Activated T-helper 1 cell treated with anti-CD3 and anti-CD28 coated beads, Interleukin-12 subunit alpha, Interleukin-12 subunit beta, Interleukin-2, Interleukin-4 antibody, amounts not matched to agents 30 ng/mL and 10 ng/mL and 1 ng/mL, durations not matched to agents 14 hours and 24 hours and 36 hours (primary cell): ENCODE data around the gene ZSCAN29. TPM values are rescaled to one million over a fixed set of nuclear protein-coding genes. Genes with fewer than 3 reads are reported as not detected.
"Not testable (repeated sequence)": the region's sequence is repeated elsewhere in the genome, so short reads cannot be mapped to it uniquely, and the experiment has no call there.

Experiments
- DNase-seq: peaks from one replicate; pipeline ENCODE4 v3.0.0; 2021; ENCODE audit warnings: low spot score
- H3K27ac Mint-ChIP-seq: one replicate; pipeline ENCODE4 v1.8.0; 2021; ENCODE audit warnings: mild to moderate bottlenecking, mixed read lengths
- H3K27me3 Mint-ChIP-seq: one replicate; pipeline ENCODE4 v1.8.0; 2022; ENCODE audit warnings: mild to moderate bottlenecking, moderate library complexity, mixed read lengths; ENCODE audit not compliant: insufficient read depth
- H3K36me3 Mint-ChIP-seq: one replicate; pipeline ENCODE4 v1.8.0; 2021; ENCODE audit warnings: low read depth, mixed read lengths
- H3K4me1 Mint-ChIP-seq: one replicate; pipeline ENCODE4 v1.8.0; 2021; ENCODE audit warnings: low read depth, mixed read lengths
- H3K4me3 Mint-ChIP-seq: one replicate; pipeline ENCODE4 v1.8.0; 2021; ENCODE audit warnings: mild to moderate bottlenecking, moderate library complexity, mixed read lengths
- H3K9me3 Mint-ChIP-seq: one replicate; pipeline ENCODE4 v1.8.0; 2021; ENCODE audit warnings: mixed read lengths
- intact Hi-C: fragments of 100-400 bp; cut with micrococcal nuclease; formaldehyde crosslinking; loops from one replicate; pipeline ENCODE4 v1.15.1; 2024
- total RNA-seq: library from RNA; stranded (reverse); gene quantifications from 2 replicates; pipeline ENCODE4 v1.2.3, GENCODE V29; 2022

ZSCAN29 gene
- total RNA-seq, result 32.9 and 34.9 TPM in 2 replicates

GRCh38 chr15:43370975-43371974 is at the start of gene ZSCAN29, which contains the start of gene TUBGCP4:
TSS of gene ZSCAN29 (minus strand) at chr15:43371043. CDS start at chr15:43369913, 1,130 bp downstream.
TSS of gene TUBGCP4 (plus strand) at chr15:43371101. CDS start at chr15:43371355, 254 bp downstream.
- Mint-ChIP-seq H3K27me3 (no peaks in the 10 kb centered on the region), H3K4me1 (peaks cover 54% of the 10 kb centered on the region), H3K36me3 (peaks cover 52% of the 10 kb centered on the region), H3K27ac (peak within 1 kb of the TSS; percentile 83), H3K9me3 (peaks cover 19% of the 10 kb centered on the region), H3K4me3 (peak within 1 kb of the TSS; percentile 92)
- intact Hi-C loops, result loop anchor here (1.0 to 5.0 kb wide), 5 partner anchors 41 to 264 kb away; partner anchors contain the start of genes CCNDBP1, LCMT2, TP53BP1 and UBR1
- DNase-seq, result peak; percentile 77

GRCh38 chr15:43420435-43420834 is 49.6 kb upstream of the ZSCAN29 start:
- no peak overlapping the region for H3K4me3 Mint-ChIP-seq
- no peak for DNase-seq
- H3K27me3 Mint-ChIP-seq, result no peaks in the 10 kb centered on the region
- intact Hi-C loops, result no loop called here
- no peaks in the 10 kb centered on the region for H3K9me3 Mint-ChIP-seq
- H3K27ac Mint-ChIP-seq, result no peak overlapping the region
- peaks cover 10% of the 10 kb centered on the region for H3K4me1 Mint-ChIP-seq
- H3K36me3 Mint-ChIP-seq, result peaks cover 27% of the 10 kb centered on the region

GRCh38 chr15:43414196-43414595 is 43.4 kb upstream of the ZSCAN29 start:
- H3K27me3 Mint-ChIP-seq, result no peaks in the 10 kb centered on the region
- H3K4me3 Mint-ChIP-seq, result no peak overlapping the region
- H3K27ac Mint-ChIP-seq, result no peak overlapping the region
- H3K36me3 Mint-ChIP-seq, result peaks cover 34% of the 10 kb centered on the region
- no peaks in the 10 kb centered on the region for H3K9me3 Mint-ChIP-seq
- intact Hi-C loops, result no loop called here
- DNase-seq, result no peak
- peaks cover 5% of the 10 kb centered on the region for H3K4me1 Mint-ChIP-seq

- Mint-ChIP-seq H3K9me3 (no peaks in the 10 kb centered on the region), H3K4me1 (peaks cover 5% of the 10 kb centered on the region), H3K4me3 (no peak overlapping the region), H3K36me3 (peaks cover 47% of the 10 kb centered on the region), H3K27me3 (no peaks in the 10 kb centered on the region), H3K27ac (no peak overlapping the region)
- DNase-seq, result no peak
- intact Hi-C loops, result no loop called here
These were observed 41.3 kb upstream of the ZSCAN29 start for GRCh38 chr15:43412096-43412495.

GRCh38 chr15:43410572-43411214 is 39.9 kb upstream of the ZSCAN29 start:
- intact Hi-C loops, result no loop called here
- peaks cover 55% of the 10 kb centered on the region for H3K36me3 Mint-ChIP-seq
- H3K4me1 Mint-ChIP-seq, result peaks cover 5% of the 10 kb centered on the region
- H3K27me3 Mint-ChIP-seq, result no peaks in the 10 kb centered on the region
- H3K4me3 Mint-ChIP-seq, result no peak overlapping the region
- H3K27ac Mint-ChIP-seq, result no peak overlapping the region
- DNase-seq, result no peak
- H3K9me3 Mint-ChIP-seq, result no peaks in the 10 kb centered on the region

GRCh38 chr15:43408789-43409188 is 37.9 kb upstream of the ZSCAN29 start:
- peaks cover 5% of the 10 kb centered on the region for H3K4me1 Mint-ChIP-seq
- peaks cover 60% of the 10 kb centered on the region for H3K36me3 Mint-ChIP-seq
- no peak for DNase-seq
- H3K27me3 Mint-ChIP-seq, result no peaks in the 10 kb centered on the region
- H3K9me3 Mint-ChIP-seq, result no peaks in the 10 kb centered on the region
- H3K27ac Mint-ChIP-seq, result no peak overlapping the region
- intact Hi-C loops, result no loop called here
- no peak overlapping the region for H3K4me3 Mint-ChIP-seq

- intact Hi-C loops, result no loop called here
- peaks cover 8% of the 10 kb centered on the region for H3K4me1 Mint-ChIP-seq
These were observed 36.0 kb upstream of the ZSCAN29 start for GRCh38 chr15:43406808-43407207.

GRCh38 chr15:43406189-43406588 is 35.3 kb upstream of the ZSCAN29 start:
- Mint-ChIP-seq H3K4me1 (peaks cover 8% of the 10 kb centered on the region), H3K9me3 (no peaks in the 10 kb centered on the region), H3K4me3 (no peak overlapping the region), H3K36me3 (peaks cover 63% of the 10 kb centered on the region), H3K27me3 (no peaks in the 10 kb centered on the region), H3K27ac (no peak overlapping the region)
- intact Hi-C loops, result no loop called here
- no peak for DNase-seq

More at GRCh38 chr15:43406808-43407207, 36.0 kb upstream of the ZSCAN29 start:
- Mint-ChIP-seq H3K4me3 (no peak overlapping the region), H3K36me3 (peaks cover 62% of the 10 kb centered on the region), H3K27ac (no peak overlapping the region), H3K9me3 (no peaks in the 10 kb centered on the region), H3K27me3 (no peaks in the 10 kb centered on the region)
- DNase-seq, result no peak

GRCh38 chr15:43404130-43404529 is 33.3 kb upstream of the ZSCAN29 start:
- Mint-ChIP-seq H3K27ac (no peak overlapping the region), H3K4me3 (no peak overlapping the region), H3K27me3 (no peaks in the 10 kb centered on the region), H3K9me3 (no peaks in the 10 kb centered on the region), H3K4me1 (peaks cover 8% of the 10 kb centered on the region), H3K36me3 (peaks cover 64% of the 10 kb centered on the region)
- no peak for DNase-seq
- intact Hi-C loops, result no loop called here

- intact Hi-C loops, result no loop called here
- no peak overlapping the region for H3K4me3 Mint-ChIP-seq
- H3K36me3 Mint-ChIP-seq, result peaks cover 62% of the 10 kb centered on the region
- peaks cover 8% of the 10 kb centered on the region for H3K4me1 Mint-ChIP-seq
- DNase-seq, result no peak
- no peaks in the 10 kb centered on the region for H3K9me3 Mint-ChIP-seq
- no peaks in the 10 kb centered on the region for H3K27me3 Mint-ChIP-seq
- no peak overlapping the region for H3K27ac Mint-ChIP-seq
These were observed 32.8 kb upstream of the ZSCAN29 start for GRCh38 chr15:43403616-43404015.

- H3K4me1 Mint-ChIP-seq, result peaks cover 8% of the 10 kb centered on the region
- DNase-seq, result no peak
- H3K9me3 Mint-ChIP-seq, result no peaks in the 10 kb centered on the region
- no peak overlapping the region for H3K27ac Mint-ChIP-seq
- peaks cover 52% of the 10 kb centered on the region for H3K36me3 Mint-ChIP-seq
- H3K27me3 Mint-ChIP-seq, result no peaks in the 10 kb centered on the region
- no peak overlapping the region for H3K4me3 Mint-ChIP-seq
- intact Hi-C loops, result no loop called here
These were observed 31.4 kb upstream of the ZSCAN29 start for GRCh38 chr15:43402255-43402654.

GRCh38 chr15:43393592-43393991 is 22.7 kb upstream of the ZSCAN29 start:
- H3K27ac Mint-ChIP-seq, H3K9me3 Mint-ChIP-seq, H3K4me3 Mint-ChIP-seq, DNase-seq, intact Hi-C loops, H3K27me3 Mint-ChIP-seq, H3K4me1 Mint-ChIP-seq: not testable (repeated sequence)
- H3K36me3 Mint-ChIP-seq, result peaks cover 34% of the 10 kb centered on the region

GRCh38 chr15:43390723-43391122 is 19.9 kb upstream of the ZSCAN29 start:
- Mint-ChIP-seq H3K4me3 (no peak overlapping the region), H3K36me3 (peaks cover 33% of the 10 kb centered on the region), H3K27me3 (no peaks in the 10 kb centered on the region), H3K27ac (no peak overlapping the region), H3K9me3 (peaks cover 4% of the 10 kb centered on the region), H3K4me1 (no peaks in the 10 kb centered on the region)
- intact Hi-C loops, result no loop called here
- DNase-seq, result no peak
